Activated naive CD4-positive, alpha-beta T cell treated with anti-CD3 and anti-CD28 coated beads, Interleukin-2, amount 50 U/mL, for 16 hours (primary cell): ENCODE data around the gene SLC35F6.

Experiments used
- DNase-seq: peaks from one replicate; pipeline ENCODE4 v3.0.0-alpha.2; 2020

The SLC35F6 gene, protein sequence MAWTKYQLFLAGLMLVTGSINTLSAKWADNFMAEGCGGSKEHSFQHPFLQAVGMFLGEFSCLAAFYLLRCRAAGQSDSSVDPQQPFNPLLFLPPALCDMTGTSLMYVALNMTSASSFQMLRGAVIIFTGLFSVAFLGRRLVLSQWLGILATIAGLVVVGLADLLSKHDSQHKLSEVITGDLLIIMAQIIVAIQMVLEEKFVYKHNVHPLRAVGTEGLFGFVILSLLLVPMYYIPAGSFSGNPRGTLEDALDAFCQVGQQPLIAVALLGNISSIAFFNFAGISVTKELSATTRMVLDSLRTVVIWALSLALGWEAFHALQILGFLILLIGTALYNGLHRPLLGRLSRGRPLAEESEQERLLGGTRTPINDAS

DNA sequence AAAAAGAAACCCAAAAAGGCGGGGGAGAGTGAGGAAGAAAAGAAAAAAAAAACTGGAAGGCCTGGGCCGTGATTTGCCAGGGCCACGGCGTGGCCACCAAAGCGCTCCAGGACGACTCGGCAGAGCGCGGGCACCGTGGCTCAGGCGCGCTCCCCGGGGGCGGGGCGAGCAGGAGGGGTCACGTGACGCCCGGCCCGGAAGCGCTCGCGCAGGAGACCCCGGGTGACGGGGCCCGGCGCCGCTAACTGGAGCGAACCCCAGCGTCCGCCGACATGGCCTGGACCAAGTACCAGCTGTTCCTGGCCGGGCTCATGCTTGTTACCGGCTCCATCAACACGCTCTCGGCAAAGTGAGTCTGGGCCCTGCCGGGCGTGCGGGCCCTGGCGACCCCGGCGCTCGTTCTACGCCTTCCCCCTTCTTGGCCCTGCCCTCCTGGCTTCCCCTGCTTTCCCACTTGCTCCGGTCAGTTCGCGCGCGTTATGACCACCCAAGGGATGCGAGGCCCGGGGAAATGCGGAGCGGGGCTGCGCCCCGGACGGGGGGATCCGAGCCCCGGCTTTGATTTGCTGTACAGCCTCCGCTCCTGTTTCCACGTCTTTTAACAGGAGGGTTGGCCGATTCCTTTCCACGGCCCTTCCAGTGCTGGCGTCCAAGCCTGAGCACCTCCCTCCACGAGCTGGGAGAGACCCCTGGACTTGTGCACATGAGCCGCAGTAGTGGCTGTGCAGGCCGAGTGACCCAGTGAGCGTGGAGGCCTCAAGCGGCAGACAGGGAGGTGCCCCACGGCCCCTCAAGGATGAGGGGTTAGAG, at the start of gene SLC35F6:
Gene SLC35F6 (plus strand): TSS at position 207 of the 810 bp plus-strand sequence. CDS start 66 bp downstream, at position 273.
- peak; percentile 85 for DNase-seq

GRCh38 chr2:26715528-26716270, 48.4 kb upstream of the SLC35F6 start:
- DNase-seq: no peak

DNA sequence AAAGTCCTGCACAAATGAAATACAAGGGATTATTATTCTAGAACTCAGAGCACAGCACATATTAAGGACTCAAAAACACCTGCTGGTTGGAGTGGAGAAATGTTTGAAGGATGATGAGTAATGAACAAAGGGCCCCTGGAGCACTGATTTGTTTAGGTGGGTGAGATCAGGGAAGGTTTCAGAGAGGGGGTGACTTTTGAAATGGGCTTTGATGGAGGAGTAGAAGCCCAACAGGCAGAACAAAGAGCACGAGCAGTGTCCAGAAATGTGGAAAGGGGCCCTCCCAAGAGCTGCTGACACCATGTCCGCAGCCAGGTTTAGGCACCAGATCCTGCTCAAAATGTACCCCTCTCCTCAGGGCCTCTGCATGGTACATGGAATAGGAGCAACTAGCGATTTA, 47.7 kb upstream of the SLC35F6 start:
- DNase-seq: no peak

DNA sequence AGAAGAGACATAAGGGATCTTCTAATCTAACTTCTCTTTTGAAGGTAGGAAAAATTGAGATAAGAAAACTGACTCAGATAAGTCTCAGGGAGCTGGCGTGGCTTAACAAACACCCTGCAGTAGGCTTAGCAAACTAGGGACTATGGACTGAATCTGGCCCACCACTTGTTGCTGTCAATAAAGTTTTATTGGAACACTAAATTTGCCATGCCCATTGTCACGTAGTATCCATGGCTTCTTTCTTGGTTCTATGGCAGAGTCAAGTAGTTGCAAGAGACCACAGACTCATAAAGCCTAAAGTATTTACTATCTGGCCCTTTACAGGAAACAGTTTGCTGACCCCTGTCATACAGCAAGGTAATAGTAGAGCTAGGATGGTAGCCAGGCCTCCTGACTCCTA, 47.3 kb upstream of the SLC35F6 start:
- no peak for DNase-seq

DNA sequence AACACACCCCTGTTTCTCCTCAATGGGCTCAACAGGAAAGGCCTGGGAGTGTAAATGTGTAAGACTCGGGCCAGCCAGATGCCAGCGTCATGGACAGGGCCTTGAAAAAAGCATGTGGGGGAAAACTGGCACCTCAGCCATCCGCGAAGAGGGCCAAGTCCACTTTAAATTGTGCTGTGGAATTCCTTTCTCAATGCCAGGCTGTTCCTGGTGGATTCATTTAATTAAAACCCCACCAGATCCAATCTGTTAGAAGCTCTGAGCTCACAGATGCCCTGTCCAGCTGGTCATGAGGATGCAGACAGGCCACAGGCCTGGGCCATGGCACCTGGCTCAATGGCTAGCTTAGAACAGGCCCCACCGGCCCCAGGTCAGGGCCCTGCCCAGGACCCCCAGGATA, 46.7 kb upstream of the SLC35F6 start:
- DNase-seq: no peak

DNA sequence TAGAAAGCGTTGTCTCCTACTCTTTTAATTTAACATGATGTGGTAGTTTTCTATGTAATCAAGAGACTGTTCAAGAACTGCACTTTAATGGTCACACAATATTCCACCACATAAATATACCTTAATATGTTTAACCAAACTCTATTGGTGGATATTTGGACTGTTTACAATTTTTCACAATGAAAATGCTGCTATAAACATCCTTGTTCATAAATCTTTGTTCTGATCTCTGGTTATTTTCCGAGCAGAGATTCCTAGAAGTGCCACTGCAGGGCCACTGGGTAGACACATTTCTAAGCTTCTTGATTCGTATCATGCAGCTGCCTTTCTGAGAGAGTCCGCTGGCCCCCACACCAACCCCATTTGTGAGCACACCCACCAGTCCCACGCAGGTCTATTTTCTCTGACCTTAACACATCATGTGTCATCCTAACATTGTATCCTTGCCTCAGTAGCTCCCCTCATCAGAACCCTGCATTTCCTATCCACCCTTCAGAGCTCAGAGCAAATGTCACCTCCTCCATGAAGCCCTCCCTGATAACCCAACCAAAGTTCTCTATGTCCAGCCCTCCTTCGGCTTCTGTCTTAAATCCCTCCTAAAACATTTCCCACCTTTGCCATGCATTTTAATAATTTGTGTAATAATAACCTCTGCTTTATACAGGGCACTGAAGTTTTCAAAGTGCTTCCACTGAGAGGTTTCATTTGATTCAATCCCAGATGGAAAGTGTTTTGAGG, 45.0 kb upstream of the SLC35F6 start:
- no peak for DNase-seq

DNA sequence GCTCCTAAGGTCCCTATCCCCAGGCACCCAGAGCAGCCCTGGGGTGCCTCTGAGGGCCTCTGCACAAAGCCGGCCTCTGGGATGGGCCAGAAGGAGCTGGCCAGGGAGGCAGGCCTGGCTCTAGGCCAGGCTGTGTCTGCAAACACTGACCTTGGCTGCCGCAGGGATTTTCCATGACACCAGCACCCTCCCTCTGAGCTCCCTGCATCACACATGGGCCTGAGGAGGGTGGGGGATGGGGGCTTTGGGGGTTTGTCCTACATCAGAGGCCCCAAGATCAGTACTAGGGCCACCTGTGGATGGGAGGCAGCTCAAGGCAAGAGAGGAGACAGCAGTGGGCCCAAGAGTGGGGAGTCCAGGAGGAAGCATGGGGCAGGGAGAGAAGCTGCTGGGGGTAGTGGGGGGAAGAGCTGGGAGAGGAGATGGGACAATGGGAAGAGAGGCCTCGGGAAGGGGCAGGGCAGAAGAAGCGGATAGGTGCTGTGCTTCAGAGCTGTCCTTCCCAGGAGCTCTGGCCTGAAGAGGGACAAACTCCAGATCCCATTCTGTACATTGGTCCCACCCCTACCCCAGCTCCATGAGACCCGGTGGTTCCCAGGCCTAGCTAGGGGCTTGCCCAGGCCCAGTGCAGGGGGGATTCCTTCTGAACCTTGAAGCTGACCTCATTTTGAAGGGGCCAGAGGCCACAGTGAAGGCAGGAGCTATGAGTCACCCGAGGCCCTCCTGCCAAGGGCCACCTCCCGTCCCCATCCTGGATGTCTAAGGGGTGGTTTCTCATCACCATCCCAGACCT, 43.6 kb upstream of the SLC35F6 start:
- no peak for DNase-seq

GRCh38 chr2:26721115-26722032, 42.7 kb upstream of the SLC35F6 start:
- DNase-seq: no peak

DNA sequence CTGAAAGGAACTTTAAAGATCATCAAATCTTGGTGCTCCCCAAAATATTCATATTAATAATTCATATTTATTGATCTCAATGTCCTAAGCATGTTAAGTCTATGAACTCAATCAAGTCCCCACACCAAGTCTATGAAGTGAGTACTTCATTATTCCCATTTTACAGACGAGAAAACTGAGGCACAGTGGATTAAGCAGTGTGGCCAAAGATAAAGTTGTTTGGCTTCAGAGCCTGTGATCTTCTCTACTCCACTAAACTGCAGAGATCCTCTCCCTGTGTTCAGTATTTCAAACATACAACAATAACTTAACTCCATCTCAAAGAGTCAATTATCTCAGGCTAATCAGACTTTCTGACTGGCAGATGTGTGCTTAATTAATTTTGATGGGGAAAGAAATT, 41.8 kb upstream of the SLC35F6 start:
- no peak for DNase-seq

GRCh38 chr2:26722911-26723310, 41.2 kb upstream of the SLC35F6 start:
- no peak for DNase-seq

GRCh38 chr2:26723475-26723874, 40.6 kb upstream of the SLC35F6 start:
- no peak for DNase-seq

- no peak for DNase-seq
These were observed 39.9 kb upstream of the SLC35F6 start for GRCh38 chr2:26723991-26724750.

- DNase-seq: no peak
These were observed 39.1 kb upstream of the SLC35F6 start for GRCh38 chr2:26724784-26725520.

- no peak for DNase-seq
These were observed 38.6 kb upstream of the SLC35F6 start for GRCh38 chr2:26725521-26725820.

GRCh38 chr2:26726228-26726627, 37.9 kb upstream of the SLC35F6 start:
- DNase-seq: no peak

- peak; percentile 27 for DNase-seq
These were observed 36.2 kb upstream of the SLC35F6 start for GRCh38 chr2:26727641-26728561.

DNA sequence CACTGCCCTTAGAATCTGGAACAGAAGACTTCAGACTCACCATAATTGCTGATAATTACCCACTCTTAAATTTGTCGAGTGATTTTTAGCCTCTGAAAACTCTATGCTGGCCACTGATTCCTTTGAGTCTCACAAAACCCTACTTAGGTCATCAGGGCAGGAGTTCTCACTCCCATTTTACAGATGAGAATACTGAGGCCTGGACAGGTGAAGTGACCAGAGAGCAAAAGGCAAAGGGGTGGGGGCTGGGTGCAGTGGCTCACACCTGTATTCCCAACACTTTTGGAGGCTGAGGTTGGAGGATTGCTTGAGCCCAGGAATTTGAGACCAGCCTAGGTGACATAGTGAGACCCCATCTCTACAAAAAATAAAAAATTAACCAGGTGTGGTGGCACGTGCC, 34.8 kb upstream of the SLC35F6 start:
- DNase-seq: no peak
